RKO (cell line): ENCODE results near the gene CD163.
"Not testable (repeated sequence)": the region's sequence is repeated elsewhere in the genome, so short reads cannot be mapped to it uniquely, and the experiment has no call there.

Experiments used
- DNase-seq: peaks from one replicate; pipeline ENCODE4 v3.0.0-alpha.2; 2016; ENCODE audit warnings: low spot score

The CD163 gene

DNA sequence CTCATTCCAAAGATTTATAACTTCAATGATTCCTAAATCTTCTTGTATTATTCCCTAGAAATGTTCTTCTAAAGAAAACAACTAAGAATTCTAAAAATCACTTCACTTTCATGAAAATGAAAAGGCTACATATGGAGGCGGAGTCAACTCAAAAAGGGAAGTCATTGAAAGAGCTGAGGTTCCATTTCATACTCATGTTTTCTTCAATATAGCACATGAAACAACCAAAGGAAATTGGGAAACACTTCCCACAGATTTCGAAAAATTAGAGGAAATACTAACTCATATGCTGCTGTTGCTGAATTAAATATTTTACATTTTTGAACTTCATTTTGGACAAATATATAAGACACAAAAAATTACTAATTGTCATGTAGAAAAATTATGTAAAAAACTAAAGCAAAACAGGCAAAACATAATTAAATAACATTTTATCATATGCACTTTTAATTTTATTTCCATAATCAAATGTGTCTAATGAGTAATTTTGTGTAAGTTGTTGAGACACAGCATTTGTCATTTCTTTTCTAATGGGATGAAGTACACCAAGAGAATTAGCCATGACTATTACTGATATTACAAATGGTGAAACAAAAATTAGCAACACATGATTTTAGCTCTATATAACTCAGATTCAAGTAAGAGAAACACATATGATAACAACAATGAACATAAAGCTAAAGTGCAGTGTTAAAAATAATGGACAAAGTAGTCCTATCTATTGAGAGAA, at the start of gene CD163:
Gene CD163, minus strand, starts transcription at position 92 of the 730 bp plus-strand sequence. Its CDS starts 87 bp downstream, at position 5.
- no peak for DNase-seq

- no peak for DNase-seq
Observed at GRCh38 chr12:7542813-7543212, 39.2 kb upstream of the CD163 start.

GRCh38 chr12:7542046-7542445, 38.5 kb upstream of the CD163 start:
- no peak for DNase-seq

DNA sequence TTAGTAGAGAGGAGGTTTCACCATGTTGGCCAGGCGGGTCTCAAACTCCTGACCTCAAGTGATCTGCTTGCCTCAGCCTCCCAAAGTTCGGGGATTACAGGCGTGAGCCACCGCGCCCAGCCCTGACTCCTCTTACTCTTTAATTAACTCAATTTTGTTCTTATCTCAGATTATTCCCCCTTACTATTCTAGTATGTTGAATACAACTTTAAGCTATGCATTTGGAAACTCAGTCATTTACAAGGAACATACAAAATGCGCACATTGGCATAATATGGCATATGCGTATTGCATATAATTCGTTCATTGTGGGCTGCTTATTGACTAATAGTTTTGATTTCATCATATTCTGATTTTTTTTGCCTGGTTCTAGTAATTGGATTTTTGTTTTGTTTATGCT, 10.8 kb upstream of the CD163 start:
- no peak for DNase-seq

- DNase-seq = peak; percentile 69
Observed at GRCh38 chr12:7512553-7512952, 9.0 kb upstream of the CD163 start.

GRCh38 chr12:7509793-7510470, 6.4 kb upstream of the CD163 start:
- not testable (repeated sequence) for DNase-seq

GRCh38 chr12:7502612-7503011, 965 bp downstream of the CD163 start:
- DNase-seq = no peak

- DNase-seq = no peak
Observed at GRCh38 chr12:7501031-7501588, 2.5 kb downstream of the CD163 start.

- DNase-seq = no peak
Observed at GRCh38 chr12:7499636-7500035, 3.9 kb downstream of the CD163 start.

DNA sequence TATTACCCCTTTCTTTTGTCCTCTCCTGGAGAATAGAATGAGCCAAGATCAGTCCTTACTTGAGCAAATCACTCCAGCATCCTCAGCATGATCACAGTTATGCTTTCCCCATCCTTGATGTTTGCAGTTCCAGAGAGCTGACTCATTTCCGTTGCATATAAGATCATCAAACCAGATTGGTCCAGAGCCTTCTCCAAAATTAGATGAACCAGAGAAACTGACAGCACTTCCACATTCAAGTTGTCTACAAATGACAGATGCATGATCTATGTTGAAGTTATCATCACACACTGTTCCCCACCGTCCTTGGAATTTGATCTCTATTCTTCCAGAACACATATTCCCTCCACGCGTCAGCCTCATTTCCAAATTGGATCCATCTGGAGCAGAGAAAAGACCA, 4.8 kb downstream of the CD163 start:
- peak; percentile 72 for DNase-seq

- DNase-seq = no peak
Observed at GRCh38 chr12:7497661-7498060, 5.9 kb downstream of the CD163 start.

DNA sequence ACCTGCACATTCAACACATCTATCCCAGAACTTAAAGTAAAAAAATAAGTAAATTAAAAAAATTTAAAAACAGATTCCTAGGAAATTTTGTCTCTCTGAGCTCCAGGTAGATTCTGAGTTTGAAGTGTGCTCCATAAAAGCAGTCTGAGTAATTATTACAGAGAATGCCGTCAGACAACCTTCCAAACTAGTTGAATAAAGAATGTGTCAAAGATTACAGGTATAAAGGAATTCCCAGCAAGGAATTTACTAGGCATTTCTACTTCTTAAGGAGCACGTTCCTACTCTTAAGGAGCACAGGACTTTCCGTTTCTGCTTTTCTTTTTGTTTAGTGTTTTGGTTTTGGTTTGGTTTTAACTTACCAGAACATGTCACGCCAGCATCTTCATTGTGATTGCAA, 7.1 kb downstream of the CD163 start:
- no peak for DNase-seq

- DNase-seq = no peak
Observed at GRCh38 chr12:7495136-7495535, 8.4 kb downstream of the CD163 start.

- DNase-seq = no peak
Observed at GRCh38 chr12:7493006-7493405, 10.6 kb downstream of the CD163 start.

GRCh38 chr12:7486512-7486911, 17.1 kb downstream of the CD163 start:
- no peak for DNase-seq

DNA sequence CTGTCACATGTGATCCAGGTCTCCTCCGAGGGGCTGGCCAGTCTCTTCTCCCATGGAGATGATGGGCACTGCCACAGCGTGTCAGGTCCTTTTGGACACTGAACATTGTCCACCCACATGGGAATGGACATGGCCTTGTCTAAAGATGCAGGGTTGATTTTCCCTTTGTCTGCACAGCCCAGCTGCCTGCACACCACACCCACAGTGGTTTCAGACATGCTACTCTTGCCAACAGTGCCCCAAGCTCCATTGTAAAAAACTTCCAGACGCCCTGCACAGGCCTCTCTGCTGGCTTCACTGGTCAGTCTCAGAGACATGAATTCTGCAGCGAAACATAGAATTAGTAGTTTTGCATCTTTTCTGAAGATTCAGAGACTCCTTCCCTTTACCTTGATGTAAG, 18.5 kb downstream of the CD163 start:
- no peak for DNase-seq

DNA sequence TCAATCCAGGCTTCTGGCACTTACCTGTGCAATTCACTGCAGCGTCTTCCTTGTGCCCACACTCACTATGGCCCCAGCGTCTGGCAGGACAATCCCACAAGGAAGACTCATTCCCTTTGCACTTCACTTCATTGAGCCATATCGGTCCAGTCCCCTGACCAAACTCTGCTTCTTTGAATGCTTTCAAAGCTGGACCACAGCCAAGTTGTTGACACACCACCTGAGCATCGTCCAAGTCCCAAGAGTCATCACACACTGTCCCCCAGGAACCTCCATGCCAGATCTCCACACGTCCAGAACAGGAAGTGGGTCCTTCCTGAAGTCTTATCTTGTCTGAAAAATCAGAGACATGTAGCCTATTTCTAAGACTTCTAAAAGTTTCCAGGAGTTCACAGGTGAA, 20.2 kb downstream of the CD163 start:
- no peak for DNase-seq

DNA sequence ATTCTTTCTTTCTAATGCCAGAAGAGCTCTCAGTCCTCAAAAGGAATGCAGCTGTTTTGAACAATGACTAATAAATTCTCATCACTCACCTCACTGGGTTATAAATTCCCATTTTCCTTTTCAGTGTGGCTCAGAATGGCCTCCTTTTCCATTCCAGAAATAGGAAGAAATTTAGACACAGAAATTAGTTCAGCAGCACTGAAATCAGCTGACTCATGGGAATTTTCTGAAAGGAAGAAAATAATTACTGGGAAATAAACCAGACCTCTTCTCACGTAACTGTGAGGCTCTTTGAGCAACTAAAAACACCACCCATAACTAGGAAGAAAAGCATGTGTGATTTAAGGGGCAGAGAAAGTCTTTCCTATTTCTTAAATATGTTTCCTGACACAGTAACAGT, 23.8 kb downstream of the CD163 start:
- DNase-seq = no peak

GRCh38 chr12:7472060-7472459, 31.5 kb downstream of the CD163 start:
- DNase-seq = no peak

GRCh38 chr12:7460375-7461259, 43.0 kb downstream of the CD163 start:
- peak; percentile 66 for DNase-seq

- no peak for DNase-seq
Observed at GRCh38 chr12:7459973-7460372, 43.6 kb downstream of the CD163 start.

DNA sequence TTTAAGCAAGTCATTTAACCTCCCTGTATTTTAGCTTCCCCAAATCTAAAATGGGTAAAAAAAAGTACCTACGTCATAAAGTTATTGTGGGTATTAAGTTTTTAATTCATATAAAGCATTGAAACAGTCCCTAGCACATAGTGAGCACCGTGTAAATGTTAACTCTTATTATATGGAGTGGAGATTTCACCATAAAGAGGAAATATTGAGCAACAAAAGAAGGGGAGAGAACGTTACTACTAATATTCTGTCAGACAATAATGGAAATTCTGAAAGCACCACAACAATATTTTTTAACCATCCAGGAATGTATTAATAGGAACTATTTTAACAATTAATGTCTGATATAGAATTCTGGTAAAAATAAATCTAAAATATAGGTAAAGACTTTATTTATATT, 51.8 kb downstream of the CD163 start:
- DNase-seq = no peak
